Measurements from ENCODE around the gene NCAPG2.

Gene NCAPG2

GRCh38 chr7:158704524-158705233, at the start of gene NCAPG2:
Gene NCAPG2 (minus strand): TSS chr7:158704804. CDS start chr7:158701899, 2,905 bp downstream.
- no peaks in the 10 kb centered on the region for H3K27me3 ChIP-seq (replicated peaks; ENCODE audit: control insufficient read depth, insufficient read depth, low read length)
- peak within 1 kb of the TSS; percentile 91 for H3K9ac ChIP-seq (ENCODE audit: low read length)
- no peaks in the 10 kb centered on the region for H3K36me3 ChIP-seq (ENCODE audit: control insufficient read depth, insufficient read depth, low read length, severe bottlenecking)
- H3K4me3 ChIP-seq (ENCODE audit: low read length): peak within 1 kb of the TSS; percentile 94
- peak; percentile 100 for DNase-seq (ENCODE audit: low read depth)
- peaks cover 14% of the 10 kb centered on the region for H3K4me1 ChIP-seq (ENCODE audit: control insufficient read depth, insufficient read depth, low read length)
- H3K9me3 ChIP-seq (ENCODE audit: control insufficient read depth, low read length): no peaks in the 10 kb centered on the region

- H3K4me3 ChIP-seq (ENCODE audit: low read length): no peak overlapping the region
Measured at GRCh38 chr7:158753900-158754299, 49.3 kb upstream of the NCAPG2 start.

GRCh38 chr7:158751751-158752150, 47.1 kb upstream of the NCAPG2 start:
- Histone ChIP-seq H3K4me3 (ENCODE audit: low read length) (no peak overlapping the region), H3K36me3 (ENCODE audit: control insufficient read depth, insufficient read depth, low read length, severe bottlenecking) (peaks cover 64% of the 10 kb centered on the region), H3K9ac (ENCODE audit: low read length) (no peak overlapping the region), H3K4me1 (ENCODE audit: control insufficient read depth, insufficient read depth, low read length) (peaks cover 9% of the 10 kb centered on the region), H3K9me3 (ENCODE audit: control insufficient read depth, low read length) (no peaks in the 10 kb centered on the region), H3K27me3 (replicated peaks; ENCODE audit: control insufficient read depth, insufficient read depth, low read length) (no peaks in the 10 kb centered on the region)
- no peak for DNase-seq (ENCODE audit: low read depth)

More at GRCh38 chr7:158753900-158754299, 49.3 kb upstream of the NCAPG2 start:
- Histone ChIP-seq H3K9ac (ENCODE audit: low read length) (no peak overlapping the region), H3K27me3 (replicated peaks; ENCODE audit: control insufficient read depth, insufficient read depth, low read length) (no peaks in the 10 kb centered on the region), H3K36me3 (ENCODE audit: control insufficient read depth, insufficient read depth, low read length, severe bottlenecking) (peaks cover 63% of the 10 kb centered on the region), H3K9me3 (ENCODE audit: control insufficient read depth, low read length) (no peaks in the 10 kb centered on the region), H3K4me1 (ENCODE audit: control insufficient read depth, insufficient read depth, low read length) (peaks cover 9% of the 10 kb centered on the region)
- no peak for DNase-seq (ENCODE audit: low read depth)

GRCh38 chr7:158751199-158751598, 46.6 kb upstream of the NCAPG2 start:
- no peak overlapping the region for H3K9ac ChIP-seq (ENCODE audit: low read length)
- peaks cover 64% of the 10 kb centered on the region for H3K36me3 ChIP-seq (ENCODE audit: control insufficient read depth, insufficient read depth, low read length, severe bottlenecking)
- no peaks in the 10 kb centered on the region for H3K27me3 ChIP-seq (replicated peaks; ENCODE audit: control insufficient read depth, insufficient read depth, low read length)
- no peak for DNase-seq (ENCODE audit: low read depth)
- H3K9me3 ChIP-seq (ENCODE audit: control insufficient read depth, low read length): no peaks in the 10 kb centered on the region
- peaks cover 9% of the 10 kb centered on the region for H3K4me1 ChIP-seq (ENCODE audit: control insufficient read depth, insufficient read depth, low read length)
- no peak overlapping the region for H3K4me3 ChIP-seq (ENCODE audit: low read length)

GRCh38 chr7:158750702-158751101, 46.1 kb upstream of the NCAPG2 start:
- DNase-seq (ENCODE audit: low read depth): no peak
- peaks cover 9% of the 10 kb centered on the region for H3K4me1 ChIP-seq (ENCODE audit: control insufficient read depth, insufficient read depth, low read length)
- H3K9ac ChIP-seq (ENCODE audit: low read length): no peak overlapping the region
- no peak overlapping the region for H3K4me3 ChIP-seq (ENCODE audit: low read length)
- peaks cover 66% of the 10 kb centered on the region for H3K36me3 ChIP-seq (ENCODE audit: control insufficient read depth, insufficient read depth, low read length, severe bottlenecking)
- no peaks in the 10 kb centered on the region for H3K27me3 ChIP-seq (replicated peaks; ENCODE audit: control insufficient read depth, insufficient read depth, low read length)
- H3K9me3 ChIP-seq (ENCODE audit: control insufficient read depth, low read length): no peaks in the 10 kb centered on the region

- no peak for DNase-seq (ENCODE audit: low read depth)
- Histone ChIP-seq H3K9me3 (ENCODE audit: control insufficient read depth, low read length) (no peaks in the 10 kb centered on the region), H3K4me3 (ENCODE audit: low read length) (no peak overlapping the region), H3K27me3 (replicated peaks; ENCODE audit: control insufficient read depth, insufficient read depth, low read length) (no peaks in the 10 kb centered on the region), H3K9ac (ENCODE audit: low read length) (no peak overlapping the region), H3K36me3 (ENCODE audit: control insufficient read depth, insufficient read depth, low read length, severe bottlenecking) (peaks cover 73% of the 10 kb centered on the region), H3K4me1 (ENCODE audit: control insufficient read depth, insufficient read depth, low read length) (no peaks in the 10 kb centered on the region)
Measured at GRCh38 chr7:158749396-158749795, 44.8 kb upstream of the NCAPG2 start.

GRCh38 chr7:158748335-158748734, 43.7 kb upstream of the NCAPG2 start:
- no peaks in the 10 kb centered on the region for H3K4me1 ChIP-seq (ENCODE audit: control insufficient read depth, insufficient read depth, low read length)
- H3K27me3 ChIP-seq (replicated peaks; ENCODE audit: control insufficient read depth, insufficient read depth, low read length): no peaks in the 10 kb centered on the region
- no peak overlapping the region for H3K4me3 ChIP-seq (ENCODE audit: low read length)
- no peaks in the 10 kb centered on the region for H3K9me3 ChIP-seq (ENCODE audit: control insufficient read depth, low read length)
- no peak overlapping the region for H3K9ac ChIP-seq (ENCODE audit: low read length)
- H3K36me3 ChIP-seq (ENCODE audit: control insufficient read depth, insufficient read depth, low read length, severe bottlenecking): peaks cover 77% of the 10 kb centered on the region
- DNase-seq (ENCODE audit: low read depth): no peak

GRCh38 chr7:158747408-158747807, 42.8 kb upstream of the NCAPG2 start:
- peaks cover 81% of the 10 kb centered on the region for H3K36me3 ChIP-seq (ENCODE audit: control insufficient read depth, insufficient read depth, low read length, severe bottlenecking)
- no peak for DNase-seq (ENCODE audit: low read depth)

GRCh38 chr7:158746957-158747356, 42.4 kb upstream of the NCAPG2 start:
- no peak overlapping the region for H3K9ac ChIP-seq (ENCODE audit: low read length)
- H3K4me1 ChIP-seq (ENCODE audit: control insufficient read depth, insufficient read depth, low read length): no peaks in the 10 kb centered on the region
- peaks cover 80% of the 10 kb centered on the region for H3K36me3 ChIP-seq (ENCODE audit: control insufficient read depth, insufficient read depth, low read length, severe bottlenecking)
- no peak for DNase-seq (ENCODE audit: low read depth)
- H3K9me3 ChIP-seq (ENCODE audit: control insufficient read depth, low read length): no peaks in the 10 kb centered on the region
- H3K4me3 ChIP-seq (ENCODE audit: low read length): no peak overlapping the region
- no peaks in the 10 kb centered on the region for H3K27me3 ChIP-seq (replicated peaks; ENCODE audit: control insufficient read depth, insufficient read depth, low read length)

More at GRCh38 chr7:158747408-158747807, 42.8 kb upstream of the NCAPG2 start:
- Histone ChIP-seq H3K4me1 (ENCODE audit: control insufficient read depth, insufficient read depth, low read length) (no peaks in the 10 kb centered on the region), H3K9me3 (ENCODE audit: control insufficient read depth, low read length) (no peaks in the 10 kb centered on the region), H3K9ac (ENCODE audit: low read length) (no peak overlapping the region), H3K4me3 (ENCODE audit: low read length) (no peak overlapping the region), H3K27me3 (replicated peaks; ENCODE audit: control insufficient read depth, insufficient read depth, low read length) (no peaks in the 10 kb centered on the region)

GRCh38 chr7:158745057-158745715, 40.6 kb upstream of the NCAPG2 start:
- Histone ChIP-seq H3K9me3 (ENCODE audit: control insufficient read depth, low read length) (no peaks in the 10 kb centered on the region), H3K36me3 (ENCODE audit: control insufficient read depth, insufficient read depth, low read length, severe bottlenecking) (peaks cover 91% of the 10 kb centered on the region), H3K27me3 (replicated peaks; ENCODE audit: control insufficient read depth, insufficient read depth, low read length) (no peaks in the 10 kb centered on the region), H3K4me1 (ENCODE audit: control insufficient read depth, insufficient read depth, low read length) (peaks cover 14% of the 10 kb centered on the region), H3K4me3 (ENCODE audit: low read length) (no peak overlapping the region), H3K9ac (ENCODE audit: low read length) (no peak overlapping the region)
- no peak for DNase-seq (ENCODE audit: low read depth)

GRCh38 chr7:158744070-158744469, 39.5 kb upstream of the NCAPG2 start:
- H3K27me3 ChIP-seq (replicated peaks; ENCODE audit: control insufficient read depth, insufficient read depth, low read length): no peaks in the 10 kb centered on the region
- H3K9me3 ChIP-seq (ENCODE audit: control insufficient read depth, low read length): no peaks in the 10 kb centered on the region
- DNase-seq (ENCODE audit: low read depth): no peak
- H3K9ac ChIP-seq (ENCODE audit: low read length): no peak overlapping the region
- peaks cover 22% of the 10 kb centered on the region for H3K4me1 ChIP-seq (ENCODE audit: control insufficient read depth, insufficient read depth, low read length)
- peaks cover 88% of the 10 kb centered on the region for H3K36me3 ChIP-seq (ENCODE audit: control insufficient read depth, insufficient read depth, low read length, severe bottlenecking)
- H3K4me3 ChIP-seq (ENCODE audit: low read length): no peak overlapping the region

All from adipocyte (in vitro differentiated cells).